Caco-2 (cell line): Measurements from ENCODE around the gene ADAMTS18. TPM values are rescaled to one million over a fixed set of nuclear protein-coding genes. Genes with fewer than 3 reads are reported as not detected.

Experiments
- BruUV-seq: library from RNA; stranded (reverse); fragments of 400-500 nt; replicated peaks from 2 replicates; lab custom pipeline; 2021; lab: Mats Ljungman, UMichigan
- CTCF ChIA-PET: fragments of 300-600 bp; sonication (Branson Sonifier 250); formaldehyde crosslinking; loops from one replicate; lab custom pipeline; 2022; ENCODE audit warnings: antibody characterized with exemption; lab: Charles Lee
- POLR2A ChIA-PET: fragments of 300-600 bp; sonication (Branson Sonifier 250); formaldehyde crosslinking; loops from one replicate; lab custom pipeline; 2022; ENCODE audit warnings: antibody characterized with exemption; lab: Charles Lee
- DNase-seq, 2 experiments: peaks; one replicate each; pipeline versions ENCODE4 v3.0.0 to v3.0.0-alpha.2; 2020 to 2022
- H3K27me3 ChIP-seq: replicated peaks from 2 replicates; pipeline ENCODE4 v1.6.0; 2011; ENCODE audit warnings: low read length; ENCODE audit not compliant: control insufficient read depth, insufficient read depth
- H3K36me3 ChIP-seq: 2 replicates; pipeline ENCODE4 v1.5.1; 2011; ENCODE audit warnings: low read length; ENCODE audit not compliant: control insufficient read depth, insufficient read depth
- H3K4me1 ChIP-seq: fragments of 250-450 bp; sonication (Bioruptor Pico); 2 replicates; pipeline ENCODE4 v1.5.1; 2020; ENCODE audit warnings: mild to moderate bottlenecking
- H3K4me3 ChIP-seq: 2 replicates; pipeline ENCODE4 v1.5.1; 2011; ENCODE audit warnings: low read depth, mild to moderate bottlenecking, control low read depth, low read length
- H3K9me3 ChIP-seq: fragments of 250-450 bp; sonication (Bioruptor Pico); 2 replicates; pipeline ENCODE4 v1.5.1; 2020; ENCODE audit warnings: mild to moderate bottlenecking, moderate library complexity
- H3K27ac Mint-ChIP-seq: one replicate; pipeline ENCODE4 v1.8.0; 2022; ENCODE audit warnings: mixed read lengths; ENCODE audit not compliant: unreplicated experiment
- H3K27me3 Mint-ChIP-seq: one replicate; pipeline ENCODE4 v1.8.0; 2022; ENCODE audit warnings: mixed read lengths; ENCODE audit not compliant: insufficient read depth, unreplicated experiment
- H3K36me3 Mint-ChIP-seq: one replicate; pipeline ENCODE4 v1.8.0; 2022; ENCODE audit warnings: mild to moderate bottlenecking, mixed read lengths; ENCODE audit not compliant: insufficient read depth, unreplicated experiment
- H3K4me1 Mint-ChIP-seq: one replicate; pipeline ENCODE4 v1.8.0; 2022; ENCODE audit warnings: low read depth, mixed read lengths; ENCODE audit not compliant: unreplicated experiment
- H3K4me3 Mint-ChIP-seq: one replicate; pipeline ENCODE4 v1.8.0; 2022; ENCODE audit warnings: mild to moderate bottlenecking, moderate library complexity, mixed read lengths; ENCODE audit not compliant: unreplicated experiment
- H3K9me3 Mint-ChIP-seq: one replicate; pipeline ENCODE4 v1.8.0; 2022; ENCODE audit warnings: mixed read lengths; ENCODE audit not compliant: unreplicated experiment
- CTCF ChIP-seq, 2 experiments: fragments of 200-600 bp in 1 of 2; IDR thresholded peaks; 1 replicate in 1 of 2; 2 replicates in 1 of 2; pipeline versions ENCODE4 v1.5.1 to v1.8.0; 2011 to 2022; ENCODE audit warnings: antibody characterized with exemption in 1 of 2, control low read depth in 1 of 2, inconsistent platforms in 1 of 2, low read depth in 1 of 2, low read length in 1 of 2, mild to moderate bottlenecking in 1 of 2, moderate library complexity in 1 of 2; ENCODE audit not compliant: insufficient read depth in 1 of 2, severe bottlenecking in 1 of 2, unreplicated experiment in 1 of 2
- intact Hi-C: fragments of 100-400 bp; cut with micrococcal nuclease; formaldehyde crosslinking; loops from one replicate; pipeline ENCODE4 v1.10.0; 2022; ENCODE audit not compliant: unreplicated experiment
- total RNA-seq: library from RNA; stranded (reverse); gene quantifications from 2 replicates; pipeline ENCODE4 v1.2.3, GENCODE V29; 2022

ADAMTS18 gene
- total RNA-seq, 1 experiment from 2014 or later = 0.29 TPM

GRCh38 chr16:77238593-77238992, 196.2 kb downstream of the ADAMTS18 start:
- POLR2A ChIA-PET = no interaction called here

GRCh38 chr16:77236063-77236511, 198.7 kb downstream of the ADAMTS18 start:
- DNase-seq = peak; percentile 86 to 93
- peak overlapping the region; percentile 55 for H3K4me3 Mint-ChIP-seq
- no peaks in the 10 kb centered on the region for H3K9me3 Mint-ChIP-seq
- no peak overlapping the region for H3K27ac Mint-ChIP-seq
- H3K36me3 ChIP-seq = no peaks in the 10 kb centered on the region
- H3K9me3 ChIP-seq = no peaks in the 10 kb centered on the region
- no peak overlapping the region for H3K4me3 ChIP-seq
- peak; percentile 99 to 100 for TF ChIP-seq CTCF (IDR thresholded peaks at IDR 0.05; ENCODE audit: insufficient read depth in 1 of 2, low read depth in 1 of 2, low read length in 1 of 2, severe bottlenecking in 1 of 2, unreplicated experiment in 1 of 2)
- H3K27me3 ChIP-seq = no peaks in the 10 kb centered on the region
- H3K4me1 Mint-ChIP-seq = peaks cover 28% of the 10 kb centered on the region
- BruUV-seq = no TSS peak
- intact Hi-C loops = loop anchor here (1.0 to 5.0 kb wide), 9 partner anchors 53 to 424 kb away; no protein-coding TSS in a partner anchor
- H3K36me3 Mint-ChIP-seq = no peaks in the 10 kb centered on the region
- peaks cover 2% of the 10 kb centered on the region for H3K27me3 Mint-ChIP-seq
- peaks cover 7% of the 10 kb centered on the region; the same call in 1 of the 2 replicates for H3K4me1 ChIP-seq
- CTCF ChIA-PET = interaction anchor here (3.5 kb wide), 1 partner anchor 347 kb away, joined by 47 read pairs; no protein-coding TSS in a partner anchor
- POLR2A ChIA-PET = no interaction called here

More at GRCh38 chr16:77238593-77238992, 196.2 kb downstream of the ADAMTS18 start:
- CTCF ChIA-PET = no interaction called here
- H3K36me3 Mint-ChIP-seq = no peaks in the 10 kb centered on the region
- peaks cover 2% of the 10 kb centered on the region for H3K27me3 Mint-ChIP-seq
- no peak overlapping the region for H3K4me3 Mint-ChIP-seq
- H3K4me3 ChIP-seq = no peak overlapping the region
- H3K9me3 Mint-ChIP-seq = no peaks in the 10 kb centered on the region
- DNase-seq = no peak
- peaks cover 28% of the 10 kb centered on the region for H3K4me1 Mint-ChIP-seq
- H3K36me3 ChIP-seq = no peaks in the 10 kb centered on the region
- BruUV-seq = no TSS peak
- intact Hi-C loops = loop anchor here (5.0 kb wide), 2 partner anchors 169 to 194 kb away; no protein-coding TSS in a partner anchor
- H3K9me3 ChIP-seq = no peaks in the 10 kb centered on the region
- H3K27me3 ChIP-seq = no peaks in the 10 kb centered on the region
- TF ChIP-seq CTCF (IDR thresholded peaks at IDR 0.05; ENCODE audit: insufficient read depth in 1 of 2, low read depth in 1 of 2, low read length in 1 of 2, severe bottlenecking in 1 of 2, unreplicated experiment in 1 of 2) = no peak
- H3K27ac Mint-ChIP-seq = no peak overlapping the region
- peaks cover 7% of the 10 kb centered on the region; the same call in 1 of the 2 replicates for H3K4me1 ChIP-seq

- Mint-ChIP-seq H3K4me1 (peaks cover 28% of the 10 kb centered on the region), H3K27ac (no peak overlapping the region), H3K27me3 (peaks cover 2% of the 10 kb centered on the region), H3K9me3 (no peaks in the 10 kb centered on the region), H3K36me3 (no peaks in the 10 kb centered on the region), H3K4me3 (no peak overlapping the region)
- POLR2A ChIA-PET = no interaction called here
- CTCF ChIA-PET = interaction anchor here (0.6 to 3.5 kb wide), 3 partner anchors 349 to 351 kb away, joined by 3 to 47 read pairs (median 6); no protein-coding TSS in a partner anchor
- DNase-seq = no peak
- peaks cover 5% of the 10 kb centered on the region; the same call in 1 of the 2 replicates for H3K4me1 ChIP-seq
- no peaks in the 10 kb centered on the region for H3K36me3 ChIP-seq
- TF ChIP-seq CTCF (IDR thresholded peaks at IDR 0.05; ENCODE audit: insufficient read depth in 1 of 2, low read depth in 1 of 2, low read length in 1 of 2, severe bottlenecking in 1 of 2, unreplicated experiment in 1 of 2) = no peak
- intact Hi-C loops = loop anchor here (5.0 kb wide), 2 partner anchors 173 to 198 kb away; no protein-coding TSS in a partner anchor
- no TSS peak for BruUV-seq
- no peaks in the 10 kb centered on the region for H3K27me3 ChIP-seq
- no peak overlapping the region for H3K4me3 ChIP-seq
- no peaks in the 10 kb centered on the region for H3K9me3 ChIP-seq
Observed at GRCh38 chr16:77234611-77235010, 200.2 kb downstream of the ADAMTS18 start.
